Measurements from ENCODE around the gene MS4A4A. TPM values are rescaled to one million over a fixed set of nuclear protein-coding genes. Genes with fewer than 3 reads are reported as not detected.
A peak's percentile ranks its signal among the peaks of the same experiment; 100 is the strongest.
"Not testable (repeated sequence)": the region's sequence is repeated elsewhere in the genome, so short reads cannot be mapped to it uniquely, and the experiment has no call there.

MS4A4A gene
- total RNA-seq, 2 donors from 2014 or later, result not detected

DNA sequence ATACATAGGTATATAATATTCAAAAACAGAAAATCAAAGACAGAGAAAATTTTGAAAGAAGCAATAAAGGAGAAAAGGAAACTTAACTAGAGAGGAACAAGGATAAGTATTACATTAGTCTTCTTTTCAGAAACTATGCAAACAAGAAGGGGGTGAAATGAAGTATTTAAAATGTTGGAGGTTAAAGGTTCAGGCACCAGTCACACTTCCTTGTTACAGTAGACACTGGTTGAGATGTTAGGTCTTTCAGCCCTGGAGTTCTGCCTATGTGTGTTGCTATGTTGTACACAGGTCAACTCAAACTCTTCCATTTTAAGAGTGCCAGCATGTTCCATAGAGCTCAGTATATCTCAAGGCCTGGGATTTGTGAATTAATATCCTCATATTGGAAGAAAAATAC, 6.0 kb upstream of the MS4A4A start:
- H3K4me1 Mint-ChIP-seq, result no peaks in the 10 kb centered on the region
- H3K27ac Mint-ChIP-seq, result no peak overlapping the region
- H3K27me3 Mint-ChIP-seq, result peaks cover 33% of the 10 kb centered on the region
- ATAC-seq (replicated peaks), result no peak
- H3K9me3 Mint-ChIP-seq, result no peaks in the 10 kb centered on the region
- no peaks in the 10 kb centered on the region for H3K36me3 Mint-ChIP-seq (ENCODE audit: low read depth)
- no peak overlapping the region for H3K4me3 Mint-ChIP-seq

- Mint-ChIP-seq H3K36me3 (ENCODE audit: low read depth) (no peaks in the 10 kb centered on the region), H3K9me3 (no peaks in the 10 kb centered on the region), H3K4me1 (no peaks in the 10 kb centered on the region), H3K27ac (no peak overlapping the region), H3K4me3 (no peak overlapping the region), H3K27me3 (peaks cover 16% of the 10 kb centered on the region)
- ATAC-seq (replicated peaks), result no peak
Measured at GRCh38 chr11:60281485-60281884, 1.0 kb downstream of the MS4A4A start.

DNA sequence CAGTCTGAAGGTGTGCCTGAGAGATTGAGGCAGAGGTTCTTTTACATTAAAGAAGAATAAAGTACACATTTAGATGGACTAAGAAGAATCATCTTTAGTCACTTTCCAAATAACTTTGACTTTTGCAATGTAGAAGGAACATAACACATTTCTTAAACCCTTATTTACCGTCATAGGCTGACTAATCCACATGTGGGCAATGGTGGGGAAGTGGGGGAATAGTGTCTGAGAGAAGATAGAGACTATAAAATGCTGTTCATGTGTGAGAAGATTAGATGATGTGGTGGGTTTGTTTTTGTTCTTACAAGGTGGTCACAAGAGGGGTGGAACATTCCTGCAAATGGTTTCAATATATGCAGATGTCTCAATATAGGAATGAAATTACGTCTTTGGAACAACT, 1.8 kb downstream of the MS4A4A start:
- H3K27ac Mint-ChIP-seq, result no peak overlapping the region
- H3K36me3 Mint-ChIP-seq (ENCODE audit: low read depth), result no peaks in the 10 kb centered on the region
- H3K4me1 Mint-ChIP-seq, result no peaks in the 10 kb centered on the region
- ATAC-seq (replicated peaks), result no peak
- H3K9me3 Mint-ChIP-seq, result no peaks in the 10 kb centered on the region
- peaks cover 16% of the 10 kb centered on the region for H3K27me3 Mint-ChIP-seq
- H3K4me3 Mint-ChIP-seq, result no peak overlapping the region

GRCh38 chr11:60285411-60286126, 5.1 kb downstream of the MS4A4A start:
- not testable (repeated sequence) for H3K36me3 Mint-ChIP-seq (ENCODE audit: low read depth); H3K27me3 Mint-ChIP-seq; H3K4me3 Mint-ChIP-seq; H3K9me3 Mint-ChIP-seq; H3K27ac Mint-ChIP-seq; H3K4me1 Mint-ChIP-seq; ATAC-seq (replicated peaks)

- no peaks in the 10 kb centered on the region for H3K4me1 Mint-ChIP-seq
- no peak for ATAC-seq (replicated peaks)
- H3K27ac Mint-ChIP-seq, result no peak overlapping the region
- H3K4me3 Mint-ChIP-seq, result no peak overlapping the region
- H3K27me3 Mint-ChIP-seq, result peaks cover 11% of the 10 kb centered on the region
- H3K9me3 Mint-ChIP-seq, result no peaks in the 10 kb centered on the region
- no peaks in the 10 kb centered on the region for H3K36me3 Mint-ChIP-seq (ENCODE audit: low read depth)
Measured at GRCh38 chr11:60288531-60288930, 8.1 kb downstream of the MS4A4A start.

- Mint-ChIP-seq H3K36me3 (ENCODE audit: low read depth) (no peaks in the 10 kb centered on the region), H3K4me3 (no peak overlapping the region), H3K4me1 (no peaks in the 10 kb centered on the region), H3K27ac (no peak overlapping the region), H3K27me3 (peaks cover 29% of the 10 kb centered on the region), H3K9me3 (no peaks in the 10 kb centered on the region)
- no peak for ATAC-seq (replicated peaks)
Measured at GRCh38 chr11:60292145-60292544, 11.7 kb downstream of the MS4A4A start.

GRCh38 chr11:60301178-60301577, 20.7 kb downstream of the MS4A4A start:
- H3K36me3 Mint-ChIP-seq (ENCODE audit: low read depth), result no peaks in the 10 kb centered on the region
- no peak for ATAC-seq (replicated peaks)
- H3K4me3 Mint-ChIP-seq, result no peak overlapping the region

GRCh38 chr11:60301884-60302283, 21.4 kb downstream of the MS4A4A start:
- not testable (repeated sequence) for H3K27ac Mint-ChIP-seq; H3K36me3 Mint-ChIP-seq (ENCODE audit: low read depth); H3K4me1 Mint-ChIP-seq; ATAC-seq (replicated peaks); H3K9me3 Mint-ChIP-seq; H3K4me3 Mint-ChIP-seq
- H3K27me3 Mint-ChIP-seq, result peaks cover 39% of the 10 kb centered on the region

More at GRCh38 chr11:60301178-60301577, 20.7 kb downstream of the MS4A4A start:
- no peak overlapping the region for H3K27ac Mint-ChIP-seq
- H3K9me3 Mint-ChIP-seq, result no peaks in the 10 kb centered on the region
- H3K27me3 Mint-ChIP-seq, result peaks cover 43% of the 10 kb centered on the region
- H3K4me1 Mint-ChIP-seq, result no peaks in the 10 kb centered on the region

DNA sequence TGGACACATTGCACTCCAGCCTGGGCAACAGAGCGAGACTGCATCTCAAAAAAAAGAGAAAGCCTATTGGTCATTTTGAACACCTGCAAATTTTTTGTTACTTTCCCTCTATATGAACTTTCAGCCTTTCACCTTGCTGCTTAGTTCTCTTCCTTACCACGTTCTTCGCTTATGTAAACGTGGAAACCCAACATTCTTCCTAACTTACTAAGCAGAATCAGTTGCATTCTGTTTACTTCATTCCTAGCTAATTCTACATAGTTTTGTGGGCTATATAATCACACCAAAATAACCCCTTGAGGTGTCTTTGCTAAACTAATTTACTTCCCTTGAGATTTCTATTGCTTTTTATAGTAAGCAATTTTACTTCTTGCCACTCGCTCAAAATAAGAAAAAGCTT, 23.2 kb downstream of the MS4A4A start:
- Mint-ChIP-seq H3K4me1 (peaks cover 4% of the 10 kb centered on the region), H3K27ac (no peak overlapping the region), H3K36me3 (ENCODE audit: low read depth) (no peaks in the 10 kb centered on the region), H3K27me3 (peaks cover 32% of the 10 kb centered on the region), H3K9me3 (no peaks in the 10 kb centered on the region), H3K4me3 (no peak overlapping the region)
- no peak for ATAC-seq (replicated peaks)

- Mint-ChIP-seq H3K9me3 (no peaks in the 10 kb centered on the region), H3K27me3 (peaks cover 37% of the 10 kb centered on the region), H3K36me3 (ENCODE audit: low read depth) (no peaks in the 10 kb centered on the region), H3K4me1 (peaks cover 4% of the 10 kb centered on the region), H3K4me3 (no peak overlapping the region), H3K27ac (no peak overlapping the region)
- ATAC-seq (replicated peaks), result no peak
Measured at GRCh38 chr11:60305906-60306619, 25.6 kb downstream of the MS4A4A start.

- Mint-ChIP-seq H3K4me3 (no peak overlapping the region), H3K27ac (peak overlapping the region; percentile 24), H3K4me1 (peaks cover 4% of the 10 kb centered on the region), H3K36me3 (ENCODE audit: low read depth) (no peaks in the 10 kb centered on the region), H3K9me3 (no peaks in the 10 kb centered on the region), H3K27me3 (peaks cover 27% of the 10 kb centered on the region)
- peak; percentile 88 for ATAC-seq (replicated peaks)
Measured at GRCh38 chr11:60307507-60308195, 27.2 kb downstream of the MS4A4A start.

- ATAC-seq (replicated peaks), result no peak
- H3K4me1 Mint-ChIP-seq, result peaks cover 4% of the 10 kb centered on the region
- H3K27me3 Mint-ChIP-seq, result peaks cover 31% of the 10 kb centered on the region
- H3K36me3 Mint-ChIP-seq (ENCODE audit: low read depth), result no peaks in the 10 kb centered on the region
- no peaks in the 10 kb centered on the region for H3K9me3 Mint-ChIP-seq
- H3K4me3 Mint-ChIP-seq, result no peak overlapping the region
- no peak overlapping the region for H3K27ac Mint-ChIP-seq
Measured at GRCh38 chr11:60310407-60310998, 30.0 kb downstream of the MS4A4A start.

GRCh38 chr11:60314635-60315321, 34.3 kb downstream of the MS4A4A start:
- H3K4me3 Mint-ChIP-seq, result no peak overlapping the region
- no peak overlapping the region for H3K27ac Mint-ChIP-seq
- peaks cover 40% of the 10 kb centered on the region for H3K27me3 Mint-ChIP-seq
- H3K4me1 Mint-ChIP-seq, result no peaks in the 10 kb centered on the region
- H3K36me3 Mint-ChIP-seq (ENCODE audit: low read depth), result no peaks in the 10 kb centered on the region
- peaks cover 6% of the 10 kb centered on the region for H3K9me3 Mint-ChIP-seq
- ATAC-seq (replicated peaks), result no peak

DNA sequence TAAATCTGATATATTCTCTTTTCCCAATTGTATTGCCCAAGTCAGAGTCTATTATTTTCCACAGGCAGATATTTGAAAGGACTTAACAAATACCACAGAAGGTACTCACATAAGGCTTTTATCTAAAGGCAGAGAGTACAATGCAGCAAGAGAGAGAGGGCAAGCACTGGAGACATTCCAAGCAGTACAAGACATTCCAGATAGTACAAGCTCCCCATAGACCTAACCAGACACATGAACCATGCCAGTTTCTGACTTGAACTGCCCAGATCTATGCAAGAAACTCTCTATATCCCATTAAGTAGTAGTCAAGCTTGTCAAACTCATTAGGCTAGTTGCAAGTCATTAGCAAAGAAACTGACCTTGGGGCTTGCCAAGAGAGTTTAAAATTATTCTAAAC, 35.4 kb downstream of the MS4A4A start:
- Mint-ChIP-seq H3K9me3 (peaks cover 11% of the 10 kb centered on the region), H3K36me3 (ENCODE audit: low read depth) (no peaks in the 10 kb centered on the region), H3K4me3 (no peak overlapping the region), H3K27ac (no peak overlapping the region), H3K27me3 (peaks cover 40% of the 10 kb centered on the region), H3K4me1 (no peaks in the 10 kb centered on the region)
- no peak for ATAC-seq (replicated peaks)

Data from activated T-helper 17 cell treated with anti-CD3 and anti-CD28 coated beads, Interleukin-2, amount 50 U/mL, for 72 hours (primary cell).